RWPE1 (cell line): ENCODE data around the gene MAP6.

Source experiments
- CTCF ChIA-PET: fragments of 350-600 bp; sonication (Branson Sonifier 250); formaldehyde crosslinking; extraction: SDS; loops from one replicate; lab custom pipeline; 2021; lab: Yijun Ruan, JAX
- POLR2A ChIA-PET: fragments of 400-600 bp; formaldehyde crosslinking; extraction: SDS; loops from one replicate; lab custom pipeline; 2020; ENCODE audit warnings: antibody characterized with exemption; ENCODE audit not compliant: low non-redundant PET; lab: Yijun Ruan, JAX
- DNase-seq: peaks from one replicate; pipeline ENCODE4 v3.0.0; 2012; ENCODE audit warnings: low spot score
- H3K27ac ChIP-seq: fragments of 450-650 bp; 2 replicates; pipeline ENCODE4 v1.5.1; 2017
- TF ChIP-seq, protein P1 (sequence below): fragments of 450-650 bp; conservative IDR thresholded peaks from 2 replicates; pipeline ENCODE4 v1.5.1; 2017; ENCODE audit warnings: low read depth, mild to moderate bottlenecking

MAP6 gene

DNA sequence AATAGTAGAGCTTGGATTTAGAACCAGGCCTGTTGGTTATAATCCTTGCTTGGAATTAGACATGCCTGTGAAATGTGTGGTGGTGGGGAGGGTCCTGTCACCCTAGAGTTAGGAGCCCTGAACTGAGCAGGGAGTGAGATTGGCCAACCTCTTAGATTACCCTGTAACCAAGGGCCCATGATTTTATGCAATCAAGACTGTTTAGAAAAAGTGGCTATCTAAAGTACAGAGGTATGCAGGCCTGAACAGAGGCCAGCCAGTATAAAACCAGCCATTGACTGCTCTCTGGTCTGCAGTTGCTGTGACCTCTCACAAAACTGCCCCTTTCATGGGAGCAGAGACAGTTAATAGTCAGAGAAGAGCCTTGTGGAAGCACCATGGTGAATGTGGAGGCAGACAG, 70.6 kb downstream of the MAP6 start:
- no peak overlapping the region for H3K27ac ChIP-seq
- CTCF ChIA-PET: interaction anchor here (0.6 to 0.9 kb wide), 3 partner anchors 71 to 512 kb away, joined by 3 to 5 read pairs (median 3); partner anchors contain the start of gene MAP6
- POLR2A ChIA-PET: no interaction called here
- TF ChIP-seq, protein P1, sequence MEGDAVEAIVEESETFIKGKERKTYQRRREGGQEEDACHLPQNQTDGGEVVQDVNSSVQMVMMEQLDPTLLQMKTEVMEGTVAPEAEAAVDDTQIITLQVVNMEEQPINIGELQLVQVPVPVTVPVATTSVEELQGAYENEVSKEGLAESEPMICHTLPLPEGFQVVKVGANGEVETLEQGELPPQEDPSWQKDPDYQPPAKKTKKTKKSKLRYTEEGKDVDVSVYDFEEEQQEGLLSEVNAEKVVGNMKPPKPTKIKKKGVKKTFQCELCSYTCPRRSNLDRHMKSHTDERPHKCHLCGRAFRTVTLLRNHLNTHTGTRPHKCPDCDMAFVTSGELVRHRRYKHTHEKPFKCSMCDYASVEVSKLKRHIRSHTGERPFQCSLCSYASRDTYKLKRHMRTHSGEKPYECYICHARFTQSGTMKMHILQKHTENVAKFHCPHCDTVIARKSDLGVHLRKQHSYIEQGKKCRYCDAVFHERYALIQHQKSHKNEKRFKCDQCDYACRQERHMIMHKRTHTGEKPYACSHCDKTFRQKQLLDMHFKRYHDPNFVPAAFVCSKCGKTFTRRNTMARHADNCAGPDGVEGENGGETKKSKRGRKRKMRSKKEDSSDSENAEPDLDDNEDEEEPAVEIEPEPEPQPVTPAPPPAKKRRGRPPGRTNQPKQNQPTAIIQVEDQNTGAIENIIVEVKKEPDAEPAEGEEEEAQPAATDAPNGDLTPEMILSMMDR: no peak
- DNase-seq: no peak

GRCh38 chr11:75597636-75598035, 71.2 kb downstream of the MAP6 start:
- no peak overlapping the region for H3K27ac ChIP-seq
- TF ChIP-seq, protein P1: peak; percentile 42
- CTCF ChIA-PET: interaction anchor here (0.6 to 0.9 kb wide), 3 partner anchors 71 to 512 kb away, joined by 3 to 5 read pairs (median 3); partner anchors contain the start of gene MAP6
- DNase-seq: no peak
- POLR2A ChIA-PET: no interaction called here

GRCh38 chr11:75596914-75597313, 71.9 kb downstream of the MAP6 start:
- POLR2A ChIA-PET: no interaction called here

GRCh38 chr11:75595429-75595828, 73.4 kb downstream of the MAP6 start:
- DNase-seq: no peak
- POLR2A ChIA-PET: no interaction called here
- TF ChIP-seq, protein P1: no peak
- CTCF ChIA-PET: interaction anchor here (0.7 kb wide), 1 partner anchor 176 kb away, joined by 4 read pairs; no protein-coding TSS in a partner anchor
- no peak overlapping the region for H3K27ac ChIP-seq

More at GRCh38 chr11:75596914-75597313, 71.9 kb downstream of the MAP6 start:
- TF ChIP-seq, protein P1: no peak
- DNase-seq: no peak
- H3K27ac ChIP-seq: no peak overlapping the region
- CTCF ChIA-PET: no interaction called here

- ChIA-PET CTCF (no interaction called here), POLR2A (no interaction called here)
- H3K27ac ChIP-seq: no peak overlapping the region
- no peak for DNase-seq
- TF ChIP-seq, protein P1: no peak
Observed at GRCh38 chr11:75594211-75594610, 74.6 kb downstream of the MAP6 start.

- TF ChIP-seq, protein P1: no peak
- H3K27ac ChIP-seq: no peak overlapping the region
- POLR2A ChIA-PET: no interaction called here
- DNase-seq: no peak
- CTCF ChIA-PET: no interaction called here
Observed at GRCh38 chr11:75593286-75593915, 75.4 kb downstream of the MAP6 start.
